ENCODE measurements around the gene ORMDL3.

The ORMDL3 gene

GRCh38 chr17:39920218-39921210, 6.9 kb downstream of the ORMDL3 start:
- no peaks in the 10 kb centered on the region for H3K27me3 ChIP-seq (ENCODE audit: control insufficient read depth, insufficient read depth, low read length)
- no peaks in the 10 kb centered on the region for H3K9me3 ChIP-seq (ENCODE audit: control insufficient read depth, low read length)
- peaks cover 1% of the 10 kb centered on the region for H3K79me2 ChIP-seq
- H3K4me3 ChIP-seq (ENCODE audit: low read depth, low read length): no peak overlapping the region
- no peaks in the 10 kb centered on the region for H3K36me3 ChIP-seq (ENCODE audit: control insufficient read depth, insufficient read depth, low read length)
- H3K27ac ChIP-seq: no peak overlapping the region
- H2AFZ ChIP-seq: no peak overlapping the region
- no peak overlapping the region for H3K9ac ChIP-seq
- no peak for TF ChIP-seq CTCF (IDR thresholded peaks at IDR 0.05)
- H3K4me1 ChIP-seq: peaks cover under 1% of the 10 kb centered on the region
- no peak overlapping the region for H3K4me2 ChIP-seq (ENCODE audit: low read length)

- Histone ChIP-seq H3K9me3 (ENCODE audit: control insufficient read depth, low read length) (no peaks in the 10 kb centered on the region), H3K4me3 (ENCODE audit: low read depth, low read length) (no peak overlapping the region), H3K27ac (no peak overlapping the region), H3K9ac (no peak overlapping the region), H3K27me3 (ENCODE audit: control insufficient read depth, insufficient read depth, low read length) (no peaks in the 10 kb centered on the region), H3K4me2 (ENCODE audit: low read length) (no peak overlapping the region), H3K4me1 (no peaks in the 10 kb centered on the region), H3K79me2 (no peaks in the 10 kb centered on the region), H2AFZ (no peak overlapping the region), H3K36me3 (ENCODE audit: control insufficient read depth, insufficient read depth, low read length) (no peaks in the 10 kb centered on the region)
- no peak for TF ChIP-seq CTCF (IDR thresholded peaks at IDR 0.05)
Measured at GRCh38 chr17:39919087-39919683, 8.2 kb downstream of the ORMDL3 start.

- TF ChIP-seq CTCF (IDR thresholded peaks at IDR 0.05): no peak
- no peak overlapping the region for H2AFZ ChIP-seq
- no peak overlapping the region for H3K9ac ChIP-seq
- no peaks in the 10 kb centered on the region for H3K4me1 ChIP-seq
- no peak overlapping the region for H3K4me2 ChIP-seq (ENCODE audit: low read length)
- no peak overlapping the region for H3K4me3 ChIP-seq (ENCODE audit: low read depth, low read length)
- no peaks in the 10 kb centered on the region for H3K36me3 ChIP-seq (ENCODE audit: control insufficient read depth, insufficient read depth, low read length)
- no peak overlapping the region for H3K27ac ChIP-seq
- no peaks in the 10 kb centered on the region for H3K79me2 ChIP-seq
- H3K27me3 ChIP-seq (ENCODE audit: control insufficient read depth, insufficient read depth, low read length): no peaks in the 10 kb centered on the region
- no peaks in the 10 kb centered on the region for H3K9me3 ChIP-seq (ENCODE audit: control insufficient read depth, low read length)
Measured at GRCh38 chr17:39916918-39917317, 10.5 kb downstream of the ORMDL3 start.

- H2AFZ ChIP-seq: no peak overlapping the region
- no peaks in the 10 kb centered on the region for H3K79me2 ChIP-seq
- H3K9me3 ChIP-seq (ENCODE audit: control insufficient read depth, low read length): no peaks in the 10 kb centered on the region
- no peak overlapping the region for H3K4me3 ChIP-seq (ENCODE audit: low read depth, low read length)
- no peak overlapping the region for H3K4me2 ChIP-seq (ENCODE audit: low read length)
- no peaks in the 10 kb centered on the region for H3K36me3 ChIP-seq (ENCODE audit: control insufficient read depth, insufficient read depth, low read length)
- TF ChIP-seq CTCF (IDR thresholded peaks at IDR 0.05): no peak
- no peaks in the 10 kb centered on the region for H3K4me1 ChIP-seq
- H3K27ac ChIP-seq: no peak overlapping the region
- H3K9ac ChIP-seq: no peak overlapping the region
- H3K27me3 ChIP-seq (ENCODE audit: control insufficient read depth, insufficient read depth, low read length): no peaks in the 10 kb centered on the region
Measured at GRCh38 chr17:39915559-39915958, 11.8 kb downstream of the ORMDL3 start.
